HG03196 (cell line): ENCODE measurements around the gene TUBGCP6.
"Not testable (repeated sequence)": the region's sequence is repeated elsewhere in the genome, so short reads cannot be mapped to it uniquely, and the experiment has no call there.

ENCODE experiments used
- ATAC-seq: cut with Tn5 transposase; IDR thresholded peaks from one replicate; pipeline ENCODE4 v1.9.1; 2021; ENCODE audit not compliant: unreplicated experiment

The TUBGCP6 gene

GRCh38 chr22:50171965-50172421, 72.8 kb downstream of the TUBGCP6 start:
- ATAC-seq: no peak

- no peak for ATAC-seq
Observed at GRCh38 chr22:50171319-50171964, 73.4 kb downstream of the TUBGCP6 start.

GRCh38 chr22:50170453-50171318, 74.1 kb downstream of the TUBGCP6 start, which contains the start of gene PANX2:
TSS of gene PANX2 (plus strand) at chr22:50170731. CDS start at chr22:50170731, 0 bp downstream.
- ATAC-seq: no peak

- no peak for ATAC-seq
Observed at GRCh38 chr22:50169774-50170341, 75.0 kb downstream of the TUBGCP6 start.

GRCh38 chr22:50169181-50169759, 75.6 kb downstream of the TUBGCP6 start:
- no peak for ATAC-seq

- ATAC-seq: not testable (repeated sequence)
Observed at GRCh38 chr22:50168490-50169180, 76.2 kb downstream of the TUBGCP6 start.

GRCh38 chr22:50167689-50168489, 76.9 kb downstream of the TUBGCP6 start:
- no peak for ATAC-seq
